Stimulated activated CD4-positive, alpha-beta T cell treated with anti-CD3 and anti-CD28 coated beads, TNF-alpha, amount 100 ng/mL, for 1 hour (primary cell): ENCODE results near the gene KPNA4.
"Not testable (repeated sequence)": the region's sequence is repeated elsewhere in the genome, so short reads cannot be mapped to it uniquely, and the experiment has no call there.

Experiments used
- DNase-seq, 3 donors: peaks; one replicate each; pipeline ENCODE4 v3.0.0-alpha.2; 2020; ENCODE audit warnings: low read depth in 3 of 3, low spot score in 1 of 3

KPNA4 gene

GRCh38 chr3:160573955-160574525 is 8.7 kb upstream of the KPNA4 start:
- not testable (repeated sequence) for DNase-seq

- DNase-seq = no peak
These were observed 4.7 kb upstream of the KPNA4 start for GRCh38 chr3:160569894-160570652.

GRCh38 chr3:160568989-160569388 is 3.6 kb upstream of the KPNA4 start:
- DNase-seq = no peak

- no peak for DNase-seq
These were observed 2.4 kb upstream of the KPNA4 start for GRCh38 chr3:160567774-160568173.

- no peak for DNase-seq
These were observed 1.1 kb upstream of the KPNA4 start for GRCh38 chr3:160566499-160566898.

- peak in 2 of 3 donors; percentile 21 to 35 for DNase-seq
These were observed 376 bp downstream of the KPNA4 start for GRCh38 chr3:160564949-160565441.

- no peak for DNase-seq
These were observed 986 bp downstream of the KPNA4 start for GRCh38 chr3:160564258-160564911.

GRCh38 chr3:160562952-160563351 is 2.4 kb downstream of the KPNA4 start:
- DNase-seq = no peak

GRCh38 chr3:160557571-160557970 is 7.8 kb downstream of the KPNA4 start:
- DNase-seq = no peak

GRCh38 chr3:160556141-160556540 is 9.2 kb downstream of the KPNA4 start:
- DNase-seq = no peak

GRCh38 chr3:160554980-160555379 is 10.4 kb downstream of the KPNA4 start:
- no peak for DNase-seq

GRCh38 chr3:160553827-160554226 is 11.5 kb downstream of the KPNA4 start:
- DNase-seq = no peak

GRCh38 chr3:160546727-160547126 is 18.6 kb downstream of the KPNA4 start:
- DNase-seq = no peak

- no peak for DNase-seq
These were observed 19.9 kb downstream of the KPNA4 start for GRCh38 chr3:160545504-160545871.

- no peak for DNase-seq
These were observed 20.4 kb downstream of the KPNA4 start for GRCh38 chr3:160544844-160545503.

- DNase-seq = no peak
These were observed 24.8 kb downstream of the KPNA4 start for GRCh38 chr3:160540551-160540950.

GRCh38 chr3:160538895-160539294 is 26.5 kb downstream of the KPNA4 start:
- no peak for DNase-seq

GRCh38 chr3:160537729-160538128 is 27.6 kb downstream of the KPNA4 start:
- no peak for DNase-seq

- DNase-seq = no peak
These were observed 33.0 kb downstream of the KPNA4 start for GRCh38 chr3:160532371-160532770.

GRCh38 chr3:160531311-160531710 is 34.1 kb downstream of the KPNA4 start:
- DNase-seq = no peak

- not testable (repeated sequence) for DNase-seq
These were observed 49.0 kb downstream of the KPNA4 start for GRCh38 chr3:160516391-160516790.

GRCh38 chr3:160501325-160501724 is 64.0 kb downstream of the KPNA4 start:
- no peak for DNase-seq
